Vagina (tissue), 2 donors: Measurements from ENCODE around the gene PLEKHF1.
"Not testable (repeated sequence)": the region's sequence is repeated elsewhere in the genome, so short reads cannot be mapped to it uniquely, and the experiment has no call there.

Experiments used
- POLR2A ChIP-seq, 2 donors: fragments of 450-650 bp; IDR thresholded peaks; one replicate each; pipeline ENCODE4 v1.6.1; 2017; ENCODE audit warnings: antibody characterized with exemption in 2 of 2, mild to moderate bottlenecking in 2 of 2, moderate library complexity in 2 of 2
- POLR2AphosphoS5 ChIP-seq, 2 donors: sonication (generic); formaldehyde crosslinking; IDR thresholded peaks; one replicate each; pipeline ENCODE4 v1.9.0; 2017; ENCODE audit warnings: antibody characterized with exemption in 2 of 2, mild to moderate bottlenecking in 2 of 2, low read depth in 1 of 2; ENCODE audit not compliant: insufficient read depth in 1 of 2
- TF ChIP-seq, protein P1 (sequence below), 3 experiments: fragments of 450-650 bp in 2 of 3; fragments of 200-600 bp in 1 of 3; sonication (generic) in 1 of 3; IDR thresholded peaks; one replicate each; pipeline ENCODE4 v1.5.1; 2017 to 2019; ENCODE audit warnings: antibody characterized with exemption in 3 of 3, mild to moderate bottlenecking in 2 of 3, moderate library complexity in 2 of 3

DNA sequence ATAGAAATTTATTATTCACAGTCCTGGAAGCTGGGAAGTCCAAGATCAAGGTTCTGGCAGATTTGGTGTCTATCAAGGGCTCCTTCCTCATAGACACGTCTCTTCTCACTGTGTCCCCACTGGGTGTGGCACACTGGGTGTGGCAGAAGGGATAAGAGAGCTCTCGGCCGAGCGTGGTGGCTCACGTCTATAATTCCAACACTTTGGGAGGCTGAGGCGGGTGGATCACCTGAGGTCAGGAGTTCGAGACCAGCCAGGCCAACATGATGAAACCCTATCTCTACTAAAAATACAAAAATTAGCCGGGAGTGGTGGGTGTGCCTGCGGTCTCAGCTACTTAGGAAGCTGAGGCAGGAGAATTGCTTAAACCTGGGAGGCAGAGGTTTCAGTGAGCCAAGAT is 38.4 kb upstream of the PLEKHF1 start:
- TF ChIP-seq, protein P1, sequence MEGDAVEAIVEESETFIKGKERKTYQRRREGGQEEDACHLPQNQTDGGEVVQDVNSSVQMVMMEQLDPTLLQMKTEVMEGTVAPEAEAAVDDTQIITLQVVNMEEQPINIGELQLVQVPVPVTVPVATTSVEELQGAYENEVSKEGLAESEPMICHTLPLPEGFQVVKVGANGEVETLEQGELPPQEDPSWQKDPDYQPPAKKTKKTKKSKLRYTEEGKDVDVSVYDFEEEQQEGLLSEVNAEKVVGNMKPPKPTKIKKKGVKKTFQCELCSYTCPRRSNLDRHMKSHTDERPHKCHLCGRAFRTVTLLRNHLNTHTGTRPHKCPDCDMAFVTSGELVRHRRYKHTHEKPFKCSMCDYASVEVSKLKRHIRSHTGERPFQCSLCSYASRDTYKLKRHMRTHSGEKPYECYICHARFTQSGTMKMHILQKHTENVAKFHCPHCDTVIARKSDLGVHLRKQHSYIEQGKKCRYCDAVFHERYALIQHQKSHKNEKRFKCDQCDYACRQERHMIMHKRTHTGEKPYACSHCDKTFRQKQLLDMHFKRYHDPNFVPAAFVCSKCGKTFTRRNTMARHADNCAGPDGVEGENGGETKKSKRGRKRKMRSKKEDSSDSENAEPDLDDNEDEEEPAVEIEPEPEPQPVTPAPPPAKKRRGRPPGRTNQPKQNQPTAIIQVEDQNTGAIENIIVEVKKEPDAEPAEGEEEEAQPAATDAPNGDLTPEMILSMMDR (IDR thresholded peaks at IDR 0.05) = not testable (repeated sequence)
- not testable (repeated sequence) for TF ChIP-seq POLR2A (IDR thresholded peaks at IDR 0.05); POLR2AphosphoS5 (IDR thresholded peaks at IDR 0.05; ENCODE audit: insufficient read depth in 1 of 2, low read depth in 1 of 2)
